ENCODE measurements around the gene EEFSEC.

The EEFSEC gene

DNA sequence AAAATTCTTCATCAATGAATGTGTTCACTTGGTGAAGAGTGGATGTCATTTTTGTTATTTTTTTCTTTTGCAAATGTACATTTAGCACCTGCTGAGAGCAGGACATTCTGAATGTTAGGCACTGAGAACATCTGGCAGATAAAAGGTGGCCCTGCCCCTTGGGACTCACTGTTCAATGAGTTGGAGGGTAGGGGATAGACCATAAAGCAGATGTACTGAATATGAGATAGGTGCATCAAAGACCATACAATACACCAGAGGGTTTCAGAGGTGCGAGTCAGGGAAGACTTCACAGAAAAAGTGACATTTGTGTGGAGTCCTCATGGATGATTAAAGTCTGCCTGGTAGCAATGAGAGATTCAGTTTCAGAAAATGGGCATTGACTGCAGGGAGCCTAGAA lies 34.2 kb downstream of the EEFSEC start:
- no peak for DNase-seq

DNA sequence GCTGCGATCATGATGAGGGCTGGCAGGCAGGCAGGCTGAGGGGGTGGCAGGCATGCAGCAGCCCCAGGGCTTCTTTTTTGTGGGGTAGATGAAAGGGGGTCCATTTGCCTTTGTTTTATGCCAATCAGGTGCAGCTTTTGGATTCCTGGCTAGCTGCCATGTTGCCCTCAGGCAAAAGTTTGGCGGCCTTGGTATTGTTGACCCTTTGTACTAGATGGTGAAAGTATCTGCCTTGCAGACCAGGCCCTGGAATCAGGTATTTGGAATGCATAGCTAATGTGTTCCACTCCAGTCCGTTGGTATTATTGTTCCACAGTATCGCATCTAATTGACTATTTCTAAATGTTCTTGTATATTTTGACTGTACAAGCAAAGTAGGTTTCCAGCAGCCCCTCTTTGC lies 35.0 kb downstream of the EEFSEC start:
- no peak for DNase-seq

DNA sequence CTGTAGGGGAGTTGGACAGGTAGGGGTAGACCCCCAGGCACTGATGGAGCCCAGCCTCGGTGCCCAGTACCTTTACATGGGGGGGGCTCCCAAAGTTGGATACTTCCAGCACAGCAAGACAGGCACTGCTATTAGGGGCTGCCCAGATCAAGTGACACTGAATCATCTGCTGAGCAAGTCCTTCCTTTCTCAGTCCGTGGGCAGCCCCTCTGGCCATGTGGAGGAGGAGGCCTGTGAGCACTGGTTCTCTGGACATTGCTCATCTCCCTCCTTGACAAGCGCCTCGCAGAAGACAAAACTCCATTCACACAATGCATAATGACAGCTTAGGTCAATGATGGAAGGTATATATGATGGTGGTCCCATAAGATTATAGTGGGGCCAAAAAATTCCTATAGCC lies 35.7 kb downstream of the EEFSEC start:
- no peak for DNase-seq

DNA sequence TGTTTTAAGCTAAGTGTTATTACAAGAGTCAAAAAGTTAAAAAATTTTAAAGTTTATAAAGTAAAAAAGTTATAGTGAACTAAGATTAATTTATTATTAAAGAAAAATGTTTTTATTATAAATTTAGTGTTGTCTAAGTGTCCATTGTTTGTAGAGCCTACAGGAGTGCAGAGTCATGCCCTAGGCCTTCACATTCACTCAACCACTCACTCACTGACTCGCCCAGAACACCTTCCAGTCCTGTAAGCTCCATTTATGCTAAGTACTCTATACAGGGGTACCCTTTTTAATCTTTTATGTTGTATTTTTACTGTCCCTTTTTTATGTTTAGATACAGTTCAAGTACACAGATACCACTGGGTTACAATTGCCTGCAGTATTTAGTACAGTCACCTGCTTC lies 37.2 kb downstream of the EEFSEC start:
- no peak for DNase-seq

DNA sequence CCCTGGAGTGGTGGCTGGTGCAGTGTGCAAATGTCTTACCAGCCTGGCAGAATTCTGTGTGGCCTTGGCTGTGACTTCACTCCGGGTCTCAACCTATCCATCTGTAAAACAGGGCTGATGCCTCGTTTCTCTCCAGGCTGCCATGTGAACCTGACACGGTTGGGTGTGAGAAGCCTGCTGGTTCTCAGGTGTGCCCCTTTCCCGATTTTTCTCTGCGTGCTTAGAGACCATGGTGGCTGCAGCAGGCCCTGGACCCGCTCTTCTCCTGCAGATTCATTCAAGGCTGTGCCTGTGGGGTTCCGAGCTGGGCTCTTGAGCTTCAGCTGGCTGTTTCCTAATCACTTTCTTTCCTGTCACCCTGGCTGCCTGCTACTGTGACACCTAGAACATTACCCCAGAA lies 38.9 kb downstream of the EEFSEC start:
- DNase-seq, result no peak

DNA sequence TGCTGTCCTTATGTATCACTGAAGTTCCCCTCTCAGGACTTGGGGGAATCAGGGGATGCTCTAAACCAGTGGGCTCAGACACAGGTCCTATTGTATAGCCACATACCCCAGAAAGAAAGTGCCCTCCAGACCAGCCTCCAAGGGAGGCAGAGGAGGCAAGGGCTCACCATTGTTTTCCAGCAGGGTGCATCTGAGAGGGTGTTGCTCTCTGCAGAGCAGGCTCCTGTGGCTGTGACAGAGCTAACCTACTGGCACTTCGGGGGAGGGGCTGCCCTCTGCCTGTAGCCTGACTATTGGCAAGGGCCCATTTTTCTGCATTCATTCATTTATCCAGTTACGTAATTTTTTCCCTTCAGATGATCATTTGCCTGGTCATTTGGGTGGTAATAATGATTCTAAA lies 39.9 kb downstream of the EEFSEC start:
- DNase-seq, result no peak

DNA sequence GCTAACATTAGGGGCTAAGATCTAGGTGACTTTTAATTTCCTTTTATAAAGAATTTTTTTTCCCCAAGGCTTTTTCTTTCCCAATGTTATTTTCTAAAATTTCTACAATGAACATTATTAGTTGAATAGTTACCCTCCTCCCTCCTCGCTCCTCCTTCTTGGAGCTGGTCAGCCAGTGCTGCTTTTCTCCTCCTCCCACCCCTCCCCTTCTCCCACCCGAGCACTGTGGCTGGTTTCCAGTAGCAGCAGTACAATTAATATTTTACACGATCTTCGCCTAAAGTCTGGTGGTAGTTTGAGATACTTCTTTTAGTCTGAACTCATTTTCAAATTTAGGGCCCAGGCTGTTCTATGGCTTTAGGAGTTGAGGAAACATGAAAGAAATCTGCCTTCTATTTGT lies 41.6 kb downstream of the EEFSEC start:
- DNase-seq, result no peak

DNA sequence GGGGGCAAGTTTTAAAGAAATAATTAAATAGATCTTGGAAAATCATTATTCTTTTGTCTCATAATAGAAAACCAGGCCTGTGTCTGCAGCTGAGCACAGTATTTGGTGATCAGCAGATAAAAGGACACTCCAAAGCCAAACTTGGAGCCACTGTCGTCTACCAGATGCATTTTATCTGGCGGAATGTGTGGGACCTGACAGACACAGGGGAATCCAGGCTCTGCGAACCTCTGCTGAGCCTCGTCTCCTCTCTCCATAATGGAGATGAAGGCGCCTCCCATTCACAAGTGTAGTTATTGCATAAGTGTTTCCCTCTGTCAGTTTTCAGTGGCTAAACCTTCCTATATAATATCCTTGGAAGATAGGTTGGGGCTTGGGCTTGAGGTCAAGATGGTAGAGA lies 42.1 kb downstream of the EEFSEC start:
- DNase-seq, result no peak

DNA sequence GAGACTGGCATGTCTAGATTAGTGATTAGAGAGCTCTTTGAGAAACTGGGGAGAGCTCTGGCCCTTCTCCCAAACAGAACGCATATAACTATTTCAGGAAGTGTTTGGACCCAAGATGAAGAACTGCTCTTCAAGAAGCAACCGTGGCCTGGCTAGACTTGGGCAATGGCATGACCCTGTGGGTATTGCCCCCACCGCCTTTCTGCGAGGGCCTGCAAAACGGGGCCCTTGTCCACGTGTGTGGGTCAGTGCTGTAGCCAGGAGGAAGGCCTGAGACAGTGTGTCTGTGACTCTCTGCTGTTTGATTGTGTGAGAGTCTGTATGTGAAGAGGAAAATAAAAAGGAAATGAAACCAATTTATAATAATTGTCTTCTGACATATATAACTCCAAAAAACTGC lies 42.5 kb downstream of the EEFSEC start:
- DNase-seq, result no peak

DNA sequence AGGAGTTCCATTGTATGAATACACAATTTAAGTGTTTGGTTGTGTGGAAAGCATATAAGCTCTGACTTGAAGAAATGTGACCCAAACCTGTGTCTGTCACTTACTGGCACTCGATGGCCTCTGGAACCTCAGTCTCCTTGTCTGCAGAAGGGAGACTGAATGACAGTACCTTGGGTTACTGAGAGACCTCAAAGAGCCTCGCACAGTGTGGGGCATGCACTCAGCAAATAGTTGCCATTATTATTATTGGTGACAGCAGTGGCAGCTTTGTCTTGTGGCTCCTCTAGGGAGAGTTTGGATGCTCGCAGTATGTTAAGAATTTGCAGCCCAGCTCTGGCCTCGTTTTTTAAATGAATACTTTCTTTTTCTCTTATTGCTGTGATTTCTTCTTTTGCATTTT lies 43.4 kb downstream of the EEFSEC start:
- no peak for DNase-seq

DNA sequence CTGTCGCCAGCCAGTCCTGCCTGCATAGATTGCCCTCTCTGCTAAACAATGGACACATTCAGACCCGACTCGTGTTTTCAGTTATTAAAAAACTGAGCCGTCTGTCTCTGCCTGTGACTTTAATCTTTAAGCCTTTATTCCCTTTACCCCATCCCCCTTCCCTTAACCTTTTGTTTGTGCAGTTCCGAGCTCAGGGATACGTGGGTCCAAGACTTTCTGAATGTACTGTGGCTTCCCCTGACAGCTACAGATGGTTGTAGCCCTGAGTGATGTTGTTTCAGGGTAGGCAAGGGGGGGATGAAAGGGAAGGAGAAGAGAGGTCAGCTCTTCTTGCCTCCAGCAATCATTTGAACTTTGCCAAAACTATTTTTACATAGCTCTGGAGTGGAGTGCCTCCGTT lies 44.6 kb downstream of the EEFSEC start:
- no peak for DNase-seq

DNA sequence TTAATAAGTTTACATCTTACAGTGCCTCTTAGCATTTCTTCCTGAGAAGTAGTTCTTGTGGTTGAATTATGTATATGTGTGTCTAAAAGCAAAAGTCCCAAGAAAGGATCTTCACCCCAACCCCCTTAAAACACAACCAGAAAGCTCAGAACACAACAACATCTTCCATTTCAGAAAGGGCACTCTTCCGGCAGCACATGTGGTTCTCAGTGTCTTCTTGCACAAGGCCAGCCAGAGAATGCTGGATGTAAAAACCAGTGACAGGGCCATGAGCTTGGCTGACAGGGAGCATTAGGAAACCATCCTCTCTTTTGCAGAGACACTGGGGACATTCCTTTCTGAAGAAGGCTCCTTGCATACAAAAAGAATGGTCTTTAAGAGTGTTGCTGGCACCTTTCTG lies 45.0 kb downstream of the EEFSEC start:
- DNase-seq, result no peak

DNA sequence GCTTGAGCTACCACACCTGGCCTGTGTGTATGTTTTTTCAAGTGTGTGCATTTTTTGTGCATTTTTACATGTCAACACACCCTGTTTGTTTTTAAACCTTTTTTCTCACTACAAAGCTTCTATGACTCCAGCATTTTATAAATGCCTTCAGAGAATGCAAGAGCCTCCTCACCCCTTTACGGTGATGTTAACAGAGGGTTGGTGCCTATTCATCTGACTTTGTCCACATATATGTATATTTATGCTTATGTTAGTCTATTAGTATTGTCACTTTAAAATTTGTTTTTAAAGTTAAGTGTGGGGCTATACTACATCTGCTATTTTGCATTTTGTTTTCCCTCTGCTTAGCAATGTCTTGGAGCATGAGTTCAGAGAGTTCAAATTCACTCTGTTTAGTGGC lies 45.8 kb downstream of the EEFSEC start:
- DNase-seq, result no peak

DNA sequence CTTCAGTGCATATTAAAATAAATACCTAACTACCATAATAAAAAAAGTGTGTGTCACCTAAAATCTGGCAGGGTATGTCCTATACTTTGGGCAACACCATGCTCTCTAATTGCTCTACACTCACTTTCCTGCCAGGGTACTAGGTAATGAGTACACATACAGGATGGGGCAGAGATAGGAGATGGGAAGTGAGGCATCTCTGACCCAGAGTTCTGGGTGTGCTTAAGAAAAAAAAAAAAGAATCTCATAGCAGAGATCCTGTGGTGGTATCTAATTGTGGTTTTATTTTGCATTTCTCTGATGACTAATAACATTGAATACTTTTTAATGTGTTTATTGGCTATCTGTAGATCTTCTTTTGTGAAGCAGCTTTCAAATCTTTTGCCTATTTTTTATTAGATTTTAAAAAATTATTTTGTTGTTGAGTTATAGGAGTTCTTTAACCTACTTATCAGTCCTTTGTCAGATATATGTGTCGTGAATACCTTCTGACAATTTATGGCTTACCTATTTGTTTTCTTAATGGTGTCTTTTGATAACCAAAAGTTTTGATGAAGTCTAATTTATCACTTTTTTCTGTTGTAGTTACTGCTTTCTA lies 48.0 kb downstream of the EEFSEC start:
- no peak for DNase-seq

DNA sequence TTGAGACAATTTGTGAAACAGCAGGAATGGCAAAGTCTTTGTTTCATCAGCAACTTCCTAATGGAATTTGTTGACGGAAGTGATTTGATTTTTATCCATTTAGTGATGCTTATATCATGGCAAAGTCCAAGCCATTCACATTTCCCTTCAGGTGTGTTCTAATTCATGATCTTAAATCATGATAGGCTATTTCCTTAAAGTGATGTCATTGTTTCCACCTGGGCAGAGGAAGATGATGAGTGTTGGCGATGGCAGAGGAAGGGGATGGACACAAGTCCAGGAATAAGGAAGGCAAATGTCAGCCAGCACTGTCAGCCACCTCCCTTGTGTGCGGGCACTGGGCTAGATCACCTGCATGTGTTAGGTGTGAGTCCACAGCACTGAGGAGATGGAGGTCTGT lies 49.9 kb downstream of the EEFSEC start:
- DNase-seq, result no peak

DNA sequence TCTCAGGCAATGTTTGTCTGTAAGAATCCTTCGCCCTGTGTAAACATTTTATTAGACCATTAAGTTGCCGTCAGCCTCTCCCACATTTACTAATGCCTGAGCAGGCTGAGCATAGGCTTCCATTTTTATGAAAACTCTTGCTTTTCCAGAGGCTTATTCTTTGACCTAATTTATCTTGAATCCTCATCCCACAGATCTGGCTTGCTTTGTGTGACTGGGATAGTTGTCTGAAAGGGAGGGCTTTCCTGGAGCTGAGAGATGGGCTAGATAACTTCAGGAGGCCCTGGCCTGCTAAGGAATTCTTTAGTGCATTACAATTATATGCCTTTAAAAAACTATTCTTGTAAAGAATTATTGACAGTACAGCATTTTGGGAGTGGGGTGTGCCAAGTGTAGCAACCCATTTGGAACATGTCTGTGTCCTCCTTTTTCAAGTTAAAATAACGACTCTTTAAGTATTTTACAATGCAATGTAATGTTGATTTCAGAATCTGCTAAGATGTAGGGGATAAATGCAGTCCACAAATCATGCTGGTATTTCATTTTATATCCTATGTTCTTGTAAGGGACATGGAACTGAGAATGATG lies 52.4 kb downstream of the EEFSEC start:
- DNase-seq, result no peak

DNA sequence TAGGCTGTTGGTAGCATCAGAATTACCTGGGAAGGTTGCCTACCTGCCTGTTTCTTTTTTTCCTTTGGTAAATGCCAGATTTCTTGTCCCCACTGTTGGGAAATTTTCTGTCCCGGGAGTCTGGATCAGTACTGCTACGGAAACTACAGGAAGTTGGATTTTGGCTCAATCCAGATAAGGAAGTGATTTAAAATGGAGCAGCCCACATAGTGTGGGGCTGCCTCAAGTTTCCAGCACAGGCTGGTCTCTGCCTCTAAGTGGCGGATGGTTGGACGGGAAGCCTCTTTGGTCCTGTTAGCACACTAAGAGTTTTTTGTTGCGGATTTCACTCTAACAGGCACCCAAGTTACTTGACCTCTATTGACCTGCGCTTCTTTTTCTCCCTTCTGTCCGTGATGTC lies 54.7 kb downstream of the EEFSEC start:
- no peak for DNase-seq

DNA sequence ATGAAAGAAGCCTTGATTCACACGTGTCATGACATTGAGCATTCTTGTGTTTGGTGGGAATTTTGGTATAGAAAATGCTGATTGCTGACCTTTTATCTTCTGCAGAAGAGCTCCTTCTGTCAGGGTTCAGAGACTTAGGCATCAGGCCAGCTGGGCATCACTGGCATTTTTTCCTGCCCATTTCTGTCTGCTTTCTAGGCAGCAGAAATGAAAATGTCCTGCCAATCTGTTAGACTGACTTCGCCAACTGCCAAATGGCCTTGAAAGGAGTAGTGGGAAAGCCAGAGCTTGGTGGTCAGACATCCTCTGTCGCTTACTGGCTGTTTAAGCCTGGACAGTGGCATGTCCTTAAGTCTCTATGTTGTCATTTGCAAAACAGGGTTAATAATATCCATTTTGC lies 57.4 kb downstream of the EEFSEC start:
- no peak for DNase-seq

DNA sequence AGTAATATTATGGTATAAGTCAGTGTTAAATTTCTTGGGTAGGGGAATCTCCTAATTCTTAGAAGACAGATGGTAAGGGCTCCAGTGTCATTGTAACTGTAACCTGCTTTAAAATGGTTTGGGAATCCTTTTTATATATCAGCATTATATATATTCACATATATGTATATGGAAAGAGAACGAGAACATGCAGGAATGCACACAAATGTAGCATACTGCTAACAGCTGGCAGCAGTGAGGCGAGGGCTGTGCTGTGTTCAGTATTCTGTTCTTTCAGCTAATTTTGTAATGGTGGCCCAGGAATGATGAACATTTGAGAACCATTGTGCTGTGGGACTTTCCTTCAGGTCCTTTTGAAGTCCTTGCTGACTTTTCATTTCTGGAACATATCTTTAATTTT lies 60.8 kb downstream of the EEFSEC start:
- DNase-seq, result no peak

DNA sequence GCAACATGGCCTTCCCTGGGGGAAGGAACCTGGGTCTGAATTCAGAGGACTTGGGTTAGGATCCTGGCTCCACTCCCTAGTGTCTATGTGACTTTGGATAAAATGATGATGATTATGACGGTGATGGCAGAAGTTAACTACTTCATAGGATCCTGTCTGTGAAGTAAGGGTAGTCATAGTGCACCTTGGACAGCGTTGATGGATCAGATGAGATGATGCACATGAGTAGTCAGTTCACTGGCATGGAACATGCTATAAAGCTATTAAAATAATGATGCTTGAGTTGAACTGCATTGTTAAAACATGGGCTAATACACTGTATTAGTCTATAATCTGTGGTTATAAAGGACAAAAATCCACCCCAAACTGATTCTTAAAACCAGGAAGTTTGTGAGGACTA lies 62.0 kb downstream of the EEFSEC start:
- DNase-seq, result no peak

DNA sequence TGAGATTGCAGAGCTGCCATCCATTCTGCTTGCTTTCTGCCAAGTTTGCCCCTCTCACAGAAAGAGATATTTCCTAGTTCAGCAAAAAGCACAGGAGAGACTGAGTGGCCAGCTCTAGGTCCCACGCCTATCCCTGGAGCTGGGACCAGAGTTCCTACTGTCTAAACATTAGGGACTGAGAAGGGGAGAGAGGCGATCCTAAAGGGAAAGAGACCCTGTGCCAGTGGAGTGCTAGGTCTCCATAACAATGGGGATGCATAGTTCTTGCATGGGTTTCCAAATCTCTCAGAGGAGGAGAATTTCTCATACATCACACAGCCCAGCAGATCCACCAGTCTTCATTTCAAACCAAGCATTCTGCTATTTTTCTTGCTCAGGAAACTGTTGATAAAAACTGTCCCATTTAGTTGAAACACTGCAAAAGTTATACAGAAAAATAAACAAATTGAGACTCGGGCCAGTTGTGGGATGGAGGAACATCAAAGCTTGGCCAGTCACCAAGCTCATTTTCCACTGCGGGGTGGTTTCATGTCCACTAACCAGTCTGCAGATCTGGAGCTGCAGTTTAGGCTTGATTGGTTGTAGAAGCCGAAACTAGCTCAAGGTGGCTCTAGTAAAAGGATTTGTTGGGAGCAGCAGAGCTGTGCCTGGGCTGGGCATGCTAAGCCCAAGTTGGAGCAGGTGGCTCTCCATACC lies 62.7 kb downstream of the EEFSEC start:
- DNase-seq, result no peak

DNA sequence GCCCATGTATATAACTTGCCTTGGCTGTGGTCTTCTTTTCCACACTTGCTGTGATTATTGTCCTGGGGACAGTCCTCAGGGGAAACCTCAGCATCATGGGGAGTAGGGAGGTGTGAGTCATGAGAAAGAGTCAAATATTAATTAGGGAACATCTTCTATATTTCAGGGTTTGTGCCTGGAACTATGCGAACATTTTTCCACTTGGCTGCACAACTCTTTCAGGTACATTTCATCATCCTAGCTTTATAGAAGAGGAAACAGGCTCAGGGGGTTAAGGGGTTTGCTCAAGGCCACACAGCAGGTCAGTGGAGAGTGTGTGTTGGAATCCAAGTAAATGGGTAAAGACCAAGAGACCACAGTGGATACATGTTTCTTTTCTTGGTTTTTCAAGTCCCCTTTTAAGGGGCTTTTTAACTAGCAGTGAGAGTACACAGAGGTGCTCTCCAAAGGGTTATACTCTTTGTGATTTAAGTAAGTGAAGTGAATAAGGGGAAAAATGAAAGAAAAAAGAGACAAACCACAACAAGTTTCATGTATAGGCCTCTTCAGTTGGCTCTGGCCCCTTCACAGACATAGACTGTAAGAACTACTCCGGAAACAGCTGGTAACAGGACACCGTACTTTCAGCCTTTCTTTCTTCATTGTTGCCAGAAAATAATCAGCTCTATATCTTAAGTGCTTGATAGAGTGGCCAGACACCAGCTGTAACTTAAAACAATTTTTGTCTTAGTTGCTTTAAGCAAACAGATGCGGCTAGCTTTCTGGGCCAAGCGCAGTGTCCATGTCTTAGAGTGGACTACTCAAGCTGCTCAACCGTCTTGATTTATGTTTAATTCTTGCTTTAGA lies 64.6 kb downstream of the EEFSEC start:
- no peak for DNase-seq

DNA sequence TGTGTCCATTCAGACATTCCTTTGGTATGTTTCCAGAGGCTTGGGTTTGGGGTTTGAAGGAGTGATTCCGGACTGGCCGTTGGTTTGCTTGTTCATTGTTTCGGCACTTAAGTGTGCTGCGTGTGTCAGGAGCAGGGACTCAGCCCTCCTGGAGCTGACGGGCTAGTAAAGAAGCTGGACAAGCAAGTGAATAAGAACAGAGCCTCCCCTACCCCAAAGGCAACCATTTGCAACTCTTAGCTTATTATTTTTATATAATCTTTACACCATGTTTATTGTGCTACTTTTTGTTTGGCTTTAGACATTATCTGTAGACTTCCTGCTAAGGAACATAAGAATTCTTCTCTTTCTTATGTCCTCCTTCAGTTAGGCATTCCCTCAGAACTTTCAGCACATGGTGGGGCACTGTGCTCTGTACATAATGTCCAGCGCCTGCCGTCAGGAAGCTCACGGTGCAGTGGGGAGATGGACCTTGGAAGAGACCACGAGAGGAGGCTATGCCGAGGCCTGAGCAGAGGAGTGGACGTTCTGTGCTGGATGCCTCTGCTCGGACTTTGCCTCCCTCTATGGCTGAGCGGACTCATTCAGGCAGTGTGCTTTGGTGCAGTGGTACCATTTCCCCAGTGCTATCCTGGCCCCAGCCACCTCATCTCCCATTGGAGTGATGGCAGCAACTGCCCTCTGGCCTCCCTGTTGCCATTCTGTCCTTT lies 65.4 kb downstream of the EEFSEC start:
- no peak for DNase-seq

Measured in NCI-H1048 (cell line).